PC-9 (cell line): ENCODE data around the gene RGS6. TPM values are rescaled to one million over a fixed set of nuclear protein-coding genes. Genes with fewer than 3 reads are reported as not detected.

Experiments used
- BruUV-seq: library from RNA; stranded (reverse); fragments of 400-500 nt; replicated peaks from 2 replicates; lab custom pipeline; 2021; lab: Mats Ljungman, UMichigan
- CTCF ChIA-PET: fragments of 300-600 bp; sonication (Branson Sonifier 250); formaldehyde crosslinking; loops from one replicate; lab custom pipeline; 2022; ENCODE audit warnings: antibody characterized with exemption; lab: Charles Lee
- POLR2A ChIA-PET: fragments of 300-600 bp; sonication (Branson Sonifier 250); formaldehyde crosslinking; loops from one replicate; lab custom pipeline; 2022; ENCODE audit warnings: antibody characterized with exemption; ENCODE audit not compliant: unreplicated experiment; lab: Charles Lee
- DNase-seq, 2 experiments: peaks; one replicate each; pipeline versions ENCODE4 v3.0.0 to v3.0.0-alpha.2; 2015 to 2022; ENCODE audit warnings: mixed read lengths in 1 of 2
- H2AFZ ChIP-seq: fragments of 200-600 bp; sonication (generic); 2 replicates; pipeline ENCODE4 v1.8.1; 2017; ENCODE audit warnings: antibody characterized with exemption
- H3F3A ChIP-seq: fragments of 200-600 bp; sonication (generic); 2 replicates; pipeline ENCODE4 v1.8.1; 2017; ENCODE audit warnings: antibody characterized with exemption, mild to moderate bottlenecking, low read depth; ENCODE audit not compliant: insufficient read depth
- H3K27ac ChIP-seq: fragments of 200-600 bp; sonication (generic); 2 replicates; pipeline ENCODE4 v1.6.1; 2016; ENCODE audit warnings: mixed run types
- H3K27me3 ChIP-seq: fragments of 200-600 bp; sonication (generic); 2 replicates; pipeline ENCODE4 v1.6.1; 2016; ENCODE audit warnings: low read depth, mixed run types; ENCODE audit not compliant: insufficient read depth
- H3K36me3 ChIP-seq: fragments of 200-600 bp; sonication (generic); 2 replicates; pipeline ENCODE4 v1.6.1; 2016; ENCODE audit warnings: low read depth, mixed run types
- H3K4me1 ChIP-seq: fragments of 200-600 bp; sonication (generic); replicated peaks from 2 replicates; pipeline ENCODE4 v1.6.1; 2016; ENCODE audit warnings: mixed run types; ENCODE audit not compliant: insufficient read depth
- H3K4me2 ChIP-seq: fragments of 200-600 bp; sonication (generic); 2 replicates; pipeline ENCODE4 v1.6.1; 2017; ENCODE audit warnings: mixed run types
- H3K4me3 ChIP-seq: fragments of 200-600 bp; sonication (generic); 2 replicates; pipeline ENCODE4 v1.6.1; 2016; ENCODE audit warnings: mixed run types
- H3K79me2 ChIP-seq: fragments of 200-600 bp; sonication (generic); 2 replicates; pipeline ENCODE4 v1.6.1; 2017; ENCODE audit warnings: low read depth, mixed run types
- H3K9me2 ChIP-seq: fragments of 200-600 bp; sonication (generic); 2 replicates; pipeline ENCODE4 v1.8.1; 2017; ENCODE audit warnings: mild to moderate bottlenecking; ENCODE audit not compliant: insufficient read depth
- H3K9me3 ChIP-seq: fragments of 200-600 bp; sonication (generic); 2 replicates; pipeline ENCODE4 v1.8.1; 2016; ENCODE audit warnings: low read depth; ENCODE audit not compliant: insufficient read depth
- H4K20me1 ChIP-seq: fragments of 200-600 bp; sonication (generic); 2 replicates; pipeline ENCODE4 v1.8.1; 2017; ENCODE audit not compliant: insufficient read depth
- EZH2 ChIP-seq: fragments of 200-600 bp; sonication (generic); IDR thresholded peaks from 2 replicates; pipeline ENCODE4 v1.8.0; 2017; ENCODE audit warnings: antibody characterized with exemption, low read depth
- intact Hi-C: fragments of 100-400 bp; cut with micrococcal nuclease; formaldehyde crosslinking; loops from one replicate; pipeline ENCODE4 v1.10.0; 2022; ENCODE audit not compliant: unreplicated experiment
- total RNA-seq: library from RNA; stranded (reverse); gene quantifications from 2 replicates; pipeline ENCODE4 v1.2.3, GENCODE V29; 2021
- TF ChIP-seq, protein P1 (sequence below): fragments of 200-600 bp; sonication (generic); conservative IDR thresholded peaks from 2 replicates; pipeline ENCODE4 v1.6.1; 2017; ENCODE audit warnings: mixed run types, antibody characterized with exemption, mild to moderate bottlenecking, moderate library complexity

The RGS6 gene
- total RNA-seq, 1 experiment from 2014 or later, result not detected

DNA sequence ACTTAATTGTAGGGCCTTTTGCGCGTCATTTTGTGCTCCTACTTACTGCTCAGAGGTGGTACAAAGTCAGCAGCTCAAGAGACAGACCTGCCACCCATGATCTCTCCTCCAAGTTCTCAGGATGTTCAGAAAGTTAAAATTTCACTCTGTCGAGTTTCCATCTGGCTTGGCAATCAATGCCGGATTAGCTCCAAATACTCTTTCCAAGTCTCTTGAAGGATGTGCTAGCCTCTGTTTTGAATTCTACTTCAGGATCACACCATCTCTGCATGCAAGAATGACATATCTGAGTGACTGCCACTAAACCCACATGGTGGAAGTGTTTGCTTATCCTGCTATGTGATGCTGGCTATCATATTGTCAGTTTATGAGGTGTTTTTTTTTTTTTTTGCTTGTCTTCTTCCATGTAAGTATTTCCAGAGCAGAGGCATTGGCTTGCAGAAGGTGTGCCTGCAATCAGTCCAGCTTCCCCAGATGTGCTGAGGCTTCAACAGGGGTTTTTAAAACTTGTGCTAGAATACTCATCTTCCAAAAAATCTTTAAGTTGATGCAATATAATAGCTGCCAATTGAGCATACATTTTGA, 125.6 kb downstream of the RGS6 start:
- H3K79me2 ChIP-seq, result no peaks in the 10 kb centered on the region
- H3K9me2 ChIP-seq, result no peaks in the 10 kb centered on the region
- H3K27me3 ChIP-seq, result peaks cover 11% of the 10 kb centered on the region; the same call in 1 of the 2 replicates
- TF ChIP-seq, protein P1, sequence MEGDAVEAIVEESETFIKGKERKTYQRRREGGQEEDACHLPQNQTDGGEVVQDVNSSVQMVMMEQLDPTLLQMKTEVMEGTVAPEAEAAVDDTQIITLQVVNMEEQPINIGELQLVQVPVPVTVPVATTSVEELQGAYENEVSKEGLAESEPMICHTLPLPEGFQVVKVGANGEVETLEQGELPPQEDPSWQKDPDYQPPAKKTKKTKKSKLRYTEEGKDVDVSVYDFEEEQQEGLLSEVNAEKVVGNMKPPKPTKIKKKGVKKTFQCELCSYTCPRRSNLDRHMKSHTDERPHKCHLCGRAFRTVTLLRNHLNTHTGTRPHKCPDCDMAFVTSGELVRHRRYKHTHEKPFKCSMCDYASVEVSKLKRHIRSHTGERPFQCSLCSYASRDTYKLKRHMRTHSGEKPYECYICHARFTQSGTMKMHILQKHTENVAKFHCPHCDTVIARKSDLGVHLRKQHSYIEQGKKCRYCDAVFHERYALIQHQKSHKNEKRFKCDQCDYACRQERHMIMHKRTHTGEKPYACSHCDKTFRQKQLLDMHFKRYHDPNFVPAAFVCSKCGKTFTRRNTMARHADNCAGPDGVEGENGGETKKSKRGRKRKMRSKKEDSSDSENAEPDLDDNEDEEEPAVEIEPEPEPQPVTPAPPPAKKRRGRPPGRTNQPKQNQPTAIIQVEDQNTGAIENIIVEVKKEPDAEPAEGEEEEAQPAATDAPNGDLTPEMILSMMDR, result no peak
- no peak for TF ChIP-seq EZH2
- H3K36me3 ChIP-seq, result no peaks in the 10 kb centered on the region
- no peak for DNase-seq
- no peak overlapping the region for H2AFZ ChIP-seq
- intact Hi-C loops, result no loop called here
- H3K27ac ChIP-seq, result no peak overlapping the region
- no TSS peak for BruUV-seq
- no peaks in the 10 kb centered on the region for H3F3A ChIP-seq
- POLR2A ChIA-PET, result no interaction called here
- H3K4me3 ChIP-seq, result no peak overlapping the region
- H4K20me1 ChIP-seq, result no peaks in the 10 kb centered on the region
- no peaks in the 10 kb centered on the region for H3K4me1 ChIP-seq
- CTCF ChIA-PET, result no interaction called here
- no peaks in the 10 kb centered on the region for H3K9me3 ChIP-seq
- no peak overlapping the region for H3K4me2 ChIP-seq

GRCh38 chr14:72060460-72060859, 128.2 kb downstream of the RGS6 start:
- no peaks in the 10 kb centered on the region for H3K9me2 ChIP-seq
- TF ChIP-seq, protein P1, result no peak
- no peak for TF ChIP-seq EZH2
- no peak for DNase-seq
- no peak overlapping the region for H3K27ac ChIP-seq
- no peak overlapping the region for H3K4me2 ChIP-seq
- no peaks in the 10 kb centered on the region for H3K9me3 ChIP-seq
- no peaks in the 10 kb centered on the region for H3K36me3 ChIP-seq
- no peaks in the 10 kb centered on the region for H3K79me2 ChIP-seq
- ChIA-PET CTCF (no interaction called here), POLR2A (no interaction called here)
- BruUV-seq, result no TSS peak
- H4K20me1 ChIP-seq, result no peaks in the 10 kb centered on the region
- H3K4me1 ChIP-seq, result no peaks in the 10 kb centered on the region
- H3K27me3 ChIP-seq, result peaks cover 5% of the 10 kb centered on the region; the same call in 1 of the 2 replicates
- H3K4me3 ChIP-seq, result no peak overlapping the region
- no peak overlapping the region for H2AFZ ChIP-seq
- H3F3A ChIP-seq, result no peaks in the 10 kb centered on the region
- intact Hi-C loops, result no loop called here

DNA sequence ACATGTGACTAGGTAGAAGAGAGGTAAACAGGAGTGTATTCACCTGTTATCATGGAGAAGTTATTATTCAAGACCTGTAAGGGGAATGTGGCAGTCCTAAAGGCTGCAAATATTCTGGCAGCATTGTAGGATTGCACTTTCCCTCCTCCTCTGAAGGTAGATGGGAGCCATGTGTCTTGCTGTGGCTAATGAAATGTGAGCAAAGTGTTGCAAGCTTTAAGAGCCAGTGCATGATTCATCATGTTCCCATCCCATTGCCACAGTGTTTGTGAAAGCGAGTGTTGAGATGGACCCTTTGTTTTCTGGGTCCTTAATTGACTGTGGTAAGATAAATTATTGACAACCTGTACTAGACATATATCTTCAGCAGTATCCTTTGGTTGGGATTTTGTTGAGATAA, 128.7 kb downstream of the RGS6 start:
- no peaks in the 10 kb centered on the region for H3F3A ChIP-seq
- no peak overlapping the region for H3K27ac ChIP-seq
- no peaks in the 10 kb centered on the region for H3K79me2 ChIP-seq
- H3K4me3 ChIP-seq, result no peak overlapping the region
- no TSS peak for BruUV-seq
- TF ChIP-seq, protein P1, result no peak
- TF ChIP-seq EZH2, result no peak
- no peak overlapping the region for H2AFZ ChIP-seq
- no peaks in the 10 kb centered on the region for H4K20me1 ChIP-seq
- intact Hi-C loops, result no loop called here
- H3K36me3 ChIP-seq, result no peaks in the 10 kb centered on the region
- peaks cover 5% of the 10 kb centered on the region; the same call in 1 of the 2 replicates for H3K27me3 ChIP-seq
- no peak for DNase-seq
- H3K4me2 ChIP-seq, result no peak overlapping the region
- H3K9me2 ChIP-seq, result no peaks in the 10 kb centered on the region
- POLR2A ChIA-PET, result no interaction called here
- H3K4me1 ChIP-seq, result no peaks in the 10 kb centered on the region
- no peaks in the 10 kb centered on the region for H3K9me3 ChIP-seq
- CTCF ChIA-PET, result no interaction called here
